T-helper 2 cell (primary cell): ENCODE data around the gene GTF2IRD1.

ENCODE experiments used
- DNase-seq, 5 experiments: peaks; one replicate each; pipeline versions ENCODE4 v3.0.0 to v3.0.0-alpha.2; 2012 to 2022

Gene GTF2IRD1

DNA sequence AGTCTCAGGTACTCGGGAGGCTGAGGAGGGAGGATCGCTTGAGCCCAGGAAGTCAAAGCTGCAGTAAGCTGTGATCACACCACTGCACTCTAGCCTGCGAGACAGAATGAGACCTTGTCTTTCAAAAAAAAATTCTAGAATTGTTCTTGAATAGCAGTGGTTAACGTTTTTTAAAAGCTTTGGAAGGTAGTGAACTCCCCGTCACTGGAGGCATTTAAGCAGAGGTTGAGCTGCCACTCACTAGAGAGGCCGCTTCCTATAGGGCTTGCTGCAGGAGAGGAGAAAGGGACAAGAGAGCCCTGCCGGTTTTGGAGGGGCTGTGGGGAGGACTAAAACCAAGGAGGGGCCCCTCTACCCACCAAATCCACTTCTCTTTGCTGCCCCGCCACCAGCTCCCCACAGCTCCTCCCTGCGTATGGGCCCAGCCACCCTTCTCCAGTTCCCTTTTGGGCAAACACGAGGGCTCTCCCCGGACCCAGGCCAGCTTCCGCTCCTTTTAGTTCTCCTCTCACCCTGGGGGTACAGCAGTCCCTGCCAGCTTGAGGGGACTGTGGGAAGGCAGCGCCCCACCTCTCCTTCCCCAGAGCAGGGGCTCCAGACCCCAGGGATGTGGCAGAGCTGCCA, 116.9 kb downstream of the GTF2IRD1 start:
- no peak for DNase-seq

DNA sequence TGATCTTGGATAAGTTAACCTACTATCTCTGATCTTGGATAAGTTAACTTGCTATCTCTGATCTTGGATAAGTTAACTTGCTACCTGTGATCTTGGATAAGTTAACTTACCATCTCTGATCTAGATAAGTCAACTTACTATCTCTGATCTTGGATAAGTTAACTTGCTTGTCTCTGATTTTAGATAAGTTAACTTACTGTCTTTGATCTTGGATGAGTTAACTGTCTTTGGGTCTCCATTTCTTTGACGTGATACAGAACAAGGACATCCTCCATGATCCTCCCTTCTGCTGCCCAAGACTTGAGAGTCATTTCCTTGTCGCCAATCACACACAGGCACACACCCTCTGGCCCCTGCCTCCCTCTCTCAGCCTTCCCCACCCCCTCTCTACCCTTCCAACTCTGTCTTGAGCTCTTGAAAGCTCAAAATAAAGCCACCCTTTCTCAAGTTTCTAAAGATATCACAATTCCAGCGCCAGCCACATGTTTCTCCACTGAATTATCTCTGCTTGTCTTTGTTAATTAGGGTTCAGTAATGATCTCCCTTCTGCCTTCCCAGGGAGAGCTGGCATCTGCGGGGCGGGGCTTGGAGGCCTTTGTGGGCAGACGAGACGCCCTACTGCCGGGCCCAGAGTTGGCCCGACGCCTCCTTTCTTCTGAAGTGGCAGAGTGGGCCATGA, 118.7 kb downstream of the GTF2IRD1 start:
- DNase-seq: no peak

- no peak for DNase-seq
Measured at GRCh38 chr7:74573512-74573911, 119.8 kb downstream of the GTF2IRD1 start.

- no peak for DNase-seq
Measured at GRCh38 chr7:74575083-74575784, 121.5 kb downstream of the GTF2IRD1 start.

DNA sequence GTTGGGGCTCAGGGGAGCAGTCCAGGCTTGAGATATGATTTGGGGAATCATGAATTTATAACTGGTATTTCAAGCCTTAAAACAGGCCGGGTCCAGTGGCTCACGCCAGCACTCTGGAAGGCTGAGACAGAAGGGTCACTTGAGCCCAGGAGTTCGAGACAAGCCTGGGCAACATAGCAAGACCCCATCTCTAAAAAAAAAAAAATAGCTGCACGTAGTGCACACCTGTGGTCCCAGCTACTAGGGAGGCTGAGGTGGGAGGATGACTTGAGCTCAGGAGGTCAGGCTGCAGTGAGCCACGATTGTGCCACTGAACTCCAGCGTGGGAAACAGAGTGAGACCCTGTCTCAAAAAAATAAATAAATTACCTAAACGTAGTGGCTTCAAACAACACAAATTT, 122.1 kb downstream of the GTF2IRD1 start:
- DNase-seq: no peak

DNA sequence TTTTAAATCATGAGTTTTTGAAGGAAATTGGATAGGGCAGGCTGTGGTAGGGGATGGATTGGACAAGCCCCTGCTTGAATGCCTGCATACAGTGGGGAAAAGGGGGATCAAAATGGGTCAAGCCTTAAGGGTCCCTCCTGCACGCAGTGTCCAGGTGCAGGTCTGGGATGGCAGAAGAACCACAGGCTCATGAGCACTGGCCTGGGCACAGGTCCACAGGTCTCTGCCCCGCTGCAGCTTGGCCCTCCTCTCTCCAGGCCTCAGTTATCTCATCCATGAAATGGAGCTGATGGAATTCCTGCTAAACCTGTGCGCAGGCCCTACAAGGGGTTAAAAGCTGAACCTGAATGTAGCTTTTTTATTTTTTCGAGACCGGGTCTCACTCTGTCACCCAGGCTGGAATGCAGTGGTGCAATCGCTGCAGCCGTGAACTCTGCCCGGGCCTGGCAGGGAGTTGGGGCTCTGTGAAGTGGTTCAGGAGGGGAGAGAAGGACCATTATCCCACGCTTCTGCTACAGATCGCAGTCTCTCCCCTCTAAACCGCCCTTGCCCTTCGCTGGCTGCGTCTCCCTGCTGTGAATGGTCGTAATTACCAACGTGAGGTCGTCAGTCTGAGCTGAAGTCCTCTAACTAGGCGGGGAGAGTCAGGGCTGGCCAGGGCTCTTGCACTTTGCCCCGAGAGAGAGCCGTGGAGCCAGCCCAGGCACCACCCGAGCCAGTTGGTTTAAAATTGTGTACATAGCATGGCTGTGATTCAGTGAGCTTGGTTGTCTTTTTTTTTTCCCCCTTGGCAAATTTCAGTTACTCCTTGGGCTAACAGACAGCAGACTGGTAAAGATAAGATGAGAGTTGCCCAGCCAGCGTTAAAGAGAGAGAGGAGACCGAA, 126.3 kb downstream of the GTF2IRD1 start:
- no peak for DNase-seq

DNA sequence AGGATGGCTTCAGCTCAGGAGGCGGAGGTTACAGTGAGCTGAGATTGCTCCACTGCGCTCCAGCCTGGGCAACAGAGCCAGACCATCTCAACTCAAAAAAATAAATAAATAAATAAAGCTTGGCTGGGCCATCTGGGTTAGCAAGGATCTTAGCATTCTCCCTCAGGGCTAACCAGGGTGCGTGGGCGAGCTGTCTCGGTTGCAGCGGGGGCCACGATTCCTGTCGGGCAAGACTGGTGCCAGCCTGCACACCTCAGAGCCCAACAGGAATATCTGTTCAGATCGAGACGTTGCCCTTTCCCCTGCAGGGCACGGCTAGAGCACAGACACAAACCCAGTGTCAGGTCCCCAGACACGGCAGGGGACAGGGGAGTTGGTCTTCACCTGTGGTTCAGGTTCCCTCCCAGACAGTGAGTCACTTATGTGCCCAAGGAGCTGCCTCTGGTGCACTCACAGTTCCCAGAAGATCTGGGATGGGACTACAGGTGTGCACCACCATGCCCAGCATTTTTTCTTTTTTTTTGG, 128.3 kb downstream of the GTF2IRD1 start:
- DNase-seq: no peak

- no peak for DNase-seq
Measured at GRCh38 chr7:74582447-74583039, 128.8 kb downstream of the GTF2IRD1 start.

DNA sequence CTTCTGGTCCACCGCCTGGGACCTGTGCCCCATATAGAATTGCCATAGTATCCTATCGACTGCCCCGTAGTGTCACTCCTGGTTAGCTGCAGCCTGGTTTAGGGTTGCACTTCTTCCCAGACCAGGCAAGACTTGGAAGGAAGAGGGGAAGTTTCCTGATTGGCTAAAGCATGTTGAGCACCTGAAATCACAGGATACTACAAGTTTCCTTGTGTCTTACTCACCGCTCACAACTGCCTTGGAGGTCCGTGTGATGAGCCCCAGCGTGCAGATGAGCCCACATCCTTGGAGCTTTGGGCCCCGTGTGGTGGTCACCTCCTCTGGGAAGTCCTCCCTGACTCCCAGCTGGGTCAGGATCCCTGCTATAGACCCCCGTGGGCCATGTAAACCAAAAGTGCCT, 129.9 kb downstream of the GTF2IRD1 start:
- DNase-seq: no peak

GRCh38 chr7:74584160-74584954, 130.7 kb downstream of the GTF2IRD1 start:
- no peak for DNase-seq

DNA sequence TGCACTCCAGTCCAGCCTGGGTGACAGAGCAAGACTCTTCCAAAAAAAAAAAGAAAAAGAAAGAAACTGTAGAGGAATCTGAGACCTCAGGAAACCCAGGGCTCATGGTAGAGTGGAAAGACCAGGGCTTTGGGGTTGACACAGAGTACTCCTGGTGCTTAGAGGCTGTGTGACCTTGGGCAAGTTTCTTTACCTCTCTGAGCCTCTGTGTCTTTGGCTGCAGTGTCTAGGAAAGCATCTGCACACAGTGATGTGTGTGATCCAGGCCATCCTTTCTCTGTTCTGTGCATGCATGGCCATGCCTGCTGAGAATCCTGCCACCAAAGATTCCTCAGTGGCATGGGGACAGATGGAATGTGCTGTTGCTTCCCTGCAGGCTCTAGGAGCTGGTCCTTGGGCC, 132.1 kb downstream of the GTF2IRD1 start:
- DNase-seq: no peak

DNA sequence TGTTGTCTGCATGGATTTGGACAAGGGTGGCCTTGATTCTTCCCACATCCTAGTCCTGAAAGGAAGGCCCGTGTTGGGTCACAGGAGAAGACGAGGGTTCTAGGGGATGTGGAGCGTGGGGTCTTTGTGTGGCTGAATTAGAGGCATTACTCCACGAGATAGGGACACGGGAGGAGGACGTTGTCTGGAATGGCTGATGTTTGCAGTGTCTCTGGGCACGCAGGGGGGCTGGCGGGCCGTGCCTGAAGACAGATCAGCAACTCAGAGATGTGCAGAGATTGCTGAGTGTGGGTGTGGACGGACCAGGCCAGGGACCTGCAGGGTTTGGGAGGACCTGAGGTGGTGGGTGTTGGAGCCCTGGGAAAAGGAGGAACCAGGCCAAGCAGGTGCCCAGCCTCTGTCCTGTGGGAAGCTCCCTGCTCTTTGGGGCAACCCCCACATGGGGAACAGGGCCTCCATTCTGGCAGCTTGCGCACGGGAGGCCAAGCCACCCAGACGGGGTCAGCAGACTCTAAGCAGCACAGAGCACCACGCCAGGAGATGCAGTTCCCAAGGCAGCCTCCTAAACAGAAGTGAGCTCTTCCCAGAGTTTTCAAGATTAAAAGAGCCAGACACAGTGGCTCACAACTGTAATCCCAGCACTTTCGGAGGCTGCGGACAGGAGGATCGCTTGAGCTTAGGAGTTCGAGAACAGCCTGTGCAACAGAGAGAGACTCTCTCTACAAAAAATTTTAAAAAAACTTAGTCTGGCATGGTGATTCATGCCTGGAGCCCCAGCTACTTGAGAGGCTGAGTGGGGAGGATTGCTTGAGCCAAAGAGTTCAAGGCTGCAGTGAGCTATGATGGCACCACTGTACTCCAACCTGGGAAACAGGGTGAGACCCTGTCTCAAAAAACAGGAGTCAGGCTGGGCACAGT, 132.8 kb downstream of the GTF2IRD1 start:
- no peak for DNase-seq

DNA sequence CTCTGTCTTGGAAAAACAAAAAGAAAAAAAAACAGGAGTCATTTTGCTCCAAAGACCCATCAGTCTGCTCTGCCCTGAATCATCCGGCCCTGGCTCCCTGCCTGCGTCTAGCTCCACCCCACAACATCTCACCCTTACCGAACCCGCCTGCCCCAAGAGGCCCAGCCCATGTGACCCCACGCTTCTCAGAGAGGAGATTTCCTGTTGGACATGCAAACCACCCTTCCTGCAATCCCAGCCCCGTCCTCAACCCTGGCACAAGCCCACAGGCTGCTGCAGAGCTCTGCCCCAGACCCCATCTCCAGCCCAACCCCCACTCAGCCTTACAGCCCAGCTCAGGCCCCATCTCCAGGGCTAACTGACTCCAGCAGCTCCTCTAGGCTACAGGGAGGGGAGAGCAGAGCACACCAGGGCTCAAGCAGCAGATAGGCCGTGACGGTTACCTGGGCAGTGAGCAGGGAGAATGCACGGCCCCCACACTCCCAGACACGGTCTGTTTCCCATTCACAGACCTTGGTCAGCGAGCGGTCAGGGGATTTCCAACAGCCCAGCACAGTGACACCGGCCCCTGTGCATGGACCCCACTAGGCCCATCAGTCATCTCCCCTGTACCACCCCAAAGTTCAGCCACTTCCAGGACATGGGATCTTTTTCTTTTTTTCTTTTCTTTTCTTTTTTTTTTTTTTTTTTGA, 133.9 kb downstream of the GTF2IRD1 start:
- no peak for DNase-seq

DNA sequence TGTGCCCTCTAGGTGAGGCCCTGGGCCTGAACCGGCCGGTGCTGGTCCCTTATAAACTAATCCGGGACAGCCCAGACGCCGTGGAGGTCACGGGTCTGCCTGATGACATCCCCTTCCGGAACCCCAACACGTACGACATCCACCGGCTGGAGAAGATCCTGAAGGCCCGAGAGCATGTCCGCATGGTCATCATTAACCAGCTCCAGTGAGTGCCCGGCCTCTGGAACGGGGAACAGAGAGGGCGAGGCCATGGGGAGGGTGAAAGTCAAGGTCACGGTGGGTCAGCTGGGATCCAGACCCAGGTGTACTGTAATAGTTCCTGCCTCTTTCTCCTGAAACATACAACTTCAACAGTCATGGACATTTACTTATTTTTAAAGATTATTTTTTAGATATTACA, 137.1 kb downstream of the GTF2IRD1 start:
- DNase-seq: no peak

DNA sequence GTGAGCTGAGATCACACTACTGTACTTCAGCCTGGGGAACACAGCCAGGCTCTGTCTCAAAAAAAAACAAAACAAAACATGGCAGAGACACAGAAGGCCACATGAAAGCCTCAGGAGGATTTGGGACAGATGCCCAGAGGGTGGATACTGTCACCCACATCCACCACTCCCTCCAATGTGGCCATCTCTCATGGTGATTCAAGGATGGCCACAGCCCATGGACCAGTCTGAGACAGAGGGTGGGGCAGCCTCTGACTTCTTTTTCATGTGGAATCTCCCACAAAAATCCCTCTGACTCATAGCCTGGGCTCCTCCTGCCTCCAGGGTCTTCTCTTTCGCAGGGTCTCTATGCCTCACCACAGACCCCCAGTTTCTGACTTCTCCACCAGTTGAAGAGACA, 144.9 kb downstream of the GTF2IRD1 start:
- DNase-seq: no peak

GRCh38 chr7:74599244-74599643, 145.5 kb downstream of the GTF2IRD1 start:
- peak in 1 of 5 experiments; percentile 22 for DNase-seq

DNA sequence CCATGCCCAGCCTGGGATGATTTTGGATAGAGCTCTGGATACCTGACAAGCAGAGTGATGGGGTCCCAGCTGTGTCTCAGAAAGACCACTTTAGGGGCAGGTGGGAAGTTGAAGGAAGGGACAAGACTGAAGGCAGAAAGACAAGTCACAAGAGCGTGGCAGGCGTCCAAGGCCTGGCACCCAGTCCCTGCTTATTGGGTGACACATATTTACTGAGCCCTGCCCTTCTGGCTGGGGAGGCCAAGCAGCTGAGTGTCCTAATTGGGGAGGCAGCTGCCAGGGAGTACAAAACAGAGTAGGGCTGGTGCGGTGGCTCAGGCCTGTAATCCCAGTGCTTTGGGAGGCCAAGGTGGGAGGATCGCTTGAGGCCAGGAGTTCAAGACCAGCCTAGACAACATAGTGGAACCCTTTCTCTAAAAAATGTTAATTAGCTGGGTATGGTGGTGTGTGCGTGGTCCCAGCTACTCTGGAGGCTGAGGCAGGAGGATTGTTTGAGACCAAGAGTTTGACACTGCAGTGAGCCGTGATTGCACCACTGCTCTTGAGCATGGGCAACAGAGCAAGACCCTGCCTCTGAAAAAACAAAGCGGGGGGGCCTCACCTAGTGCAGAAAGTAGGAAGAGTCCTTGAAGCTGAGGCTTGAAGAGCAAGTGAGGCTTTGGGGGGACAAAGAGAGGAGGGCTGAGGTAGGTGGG, 150.8 kb downstream of the GTF2IRD1 start:
- DNase-seq: no peak

DNA sequence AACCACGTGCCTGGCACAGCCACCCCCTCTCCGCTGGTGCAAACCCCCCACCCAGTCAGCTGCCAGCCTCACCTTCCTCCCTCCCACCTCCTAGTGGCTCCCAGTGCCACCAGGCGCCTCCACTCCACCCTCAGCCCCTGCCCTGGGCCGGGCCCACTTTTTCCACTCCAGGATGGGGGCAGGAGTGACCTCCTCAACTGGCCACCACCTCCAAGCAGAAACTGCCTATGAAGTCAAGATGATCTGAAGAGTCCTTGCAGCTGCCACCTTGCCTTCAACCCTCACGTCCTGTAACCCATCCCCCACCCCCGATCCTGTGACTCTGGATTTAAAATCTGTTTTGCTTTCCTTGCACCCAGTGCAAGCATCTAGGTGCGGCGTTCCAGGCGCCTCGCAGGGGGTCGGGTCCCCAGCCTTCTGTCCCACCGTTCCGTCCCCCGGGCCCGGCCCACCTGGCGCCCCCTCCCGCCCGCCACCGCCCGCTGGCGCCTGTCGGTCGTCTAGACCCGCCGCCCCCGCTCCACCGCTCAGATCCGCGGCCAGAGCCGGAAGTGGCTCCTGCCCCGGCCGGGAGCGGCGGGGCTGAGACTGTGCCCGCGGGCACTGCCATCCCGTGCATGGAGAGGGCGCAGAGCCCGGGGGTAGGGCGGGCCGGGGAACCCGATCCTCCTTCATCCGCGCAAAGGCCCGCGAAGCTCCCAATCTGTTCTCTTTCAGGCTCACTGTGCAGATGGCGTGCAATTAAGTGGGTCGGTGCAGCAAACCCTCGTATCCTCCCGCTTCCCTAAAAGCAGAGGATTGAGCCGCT, 152.6 kb downstream of the GTF2IRD1 start:
- DNase-seq: peak in 3 of 5 experiments; percentile 7 to 52 (median 11)
